ENCODE results near the gene CCDC187. TPM values are rescaled to one million over a fixed set of nuclear protein-coding genes. Genes with fewer than 3 reads are reported as not detected.

The CCDC187 gene
- total RNA-seq, 2 donors from 2014 or later = 0.04 to 0.09 TPM

GRCh38 chr9:136339173-136339957 lies 35.5 kb upstream of the CCDC187 start:
- no peaks in the 10 kb centered on the region for H3K9me3 ChIP-seq (ENCODE audit: control insufficient read depth, low read length)
- Mint-ChIP-seq H3K4me3 (no peak overlapping the region), H3K36me3 (ENCODE audit: low read depth) (no peaks in the 10 kb centered on the region), H3K9me3 (no peaks in the 10 kb centered on the region), H3K27me3 (ENCODE audit: insufficient read depth) (no peaks in the 10 kb centered on the region), H3K27ac (peak overlapping the region; percentile 68), H3K4me1 (peaks cover 3% of the 10 kb centered on the region)
- no peak overlapping the region for H3K27ac ChIP-seq (ENCODE audit: low read depth, low read length)
- H3K27me3 ChIP-seq (ENCODE audit: control insufficient read depth, insufficient read depth, low read length, poor library complexity, severe bottlenecking) = no peaks in the 10 kb centered on the region
- DNase-seq = peak; percentile 92
- peaks cover 6% of the 10 kb centered on the region for H3K4me1 ChIP-seq (ENCODE audit: control insufficient read depth, insufficient read depth, low read length)
- 61 to 70% methylated on average over 13 to 32 of the region's 32 CpGs for WGBS, 2 experiments (ENCODE audit: insufficient coverage in 1 of 2, insufficient read length in 1 of 2)
- H3K9ac ChIP-seq (ENCODE audit: extremely low read depth, low read length, poor library complexity, severe bottlenecking) = no peak overlapping the region
- peak; percentile 99 for TF ChIP-seq CTCF (conservative IDR thresholded peaks at IDR 0.05)
- no peaks in the 10 kb centered on the region for H3K36me3 ChIP-seq (ENCODE audit: control insufficient read depth, insufficient read depth, low read length)
- no peak overlapping the region for H3K4me3 ChIP-seq (ENCODE audit: low read length)

- Histone ChIP-seq H3K9ac (ENCODE audit: extremely low read depth, low read length, poor library complexity, severe bottlenecking) (no peak overlapping the region), H3K4me3 (ENCODE audit: low read length) (no peak overlapping the region), H3K9me3 (ENCODE audit: control insufficient read depth, low read length) (no peaks in the 10 kb centered on the region), H3K4me1 (ENCODE audit: control insufficient read depth, insufficient read depth, low read length) (peaks cover 6% of the 10 kb centered on the region), H3K27me3 (ENCODE audit: control insufficient read depth, insufficient read depth, low read length, poor library complexity, severe bottlenecking) (no peaks in the 10 kb centered on the region), H3K27ac (ENCODE audit: low read depth, low read length) (no peak overlapping the region), H3K36me3 (ENCODE audit: control insufficient read depth, insufficient read depth, low read length) (no peaks in the 10 kb centered on the region)
- Mint-ChIP-seq H3K9me3 (no peaks in the 10 kb centered on the region), H3K36me3 (ENCODE audit: low read depth) (no peaks in the 10 kb centered on the region), H3K27me3 (ENCODE audit: insufficient read depth) (no peaks in the 10 kb centered on the region), H3K27ac (no peak overlapping the region), H3K4me1 (peaks cover 3% of the 10 kb centered on the region), H3K4me3 (no peak overlapping the region)
- TF ChIP-seq CTCF (conservative IDR thresholded peaks at IDR 0.05) = no peak
- DNase-seq = no peak
- WGBS, 2 experiments (ENCODE audit: insufficient coverage in 1 of 2, insufficient read length in 1 of 2) = 96 to 98% methylated on average over 15 to 25 of the region's 25 CpGs
Measured at GRCh38 chr9:136338511-136338910, 34.6 kb upstream of the CCDC187 start.

- H3K4me3 Mint-ChIP-seq = no peak overlapping the region
- H3K36me3 ChIP-seq (ENCODE audit: control insufficient read depth, insufficient read depth, low read length) = no peaks in the 10 kb centered on the region
- no peak for TF ChIP-seq CTCF (conservative IDR thresholded peaks at IDR 0.05)
- H3K27ac Mint-ChIP-seq = no peak overlapping the region
- WGBS, 2 experiments (ENCODE audit: insufficient coverage in 1 of 2, insufficient read length in 1 of 2) = 93 to 96% methylated on average over 14 to 43 of the region's 43 CpGs
- no peaks in the 10 kb centered on the region for H3K9me3 Mint-ChIP-seq
- H3K4me1 ChIP-seq (ENCODE audit: control insufficient read depth, insufficient read depth, low read length) = no peaks in the 10 kb centered on the region
- no peak overlapping the region for H3K4me3 ChIP-seq (ENCODE audit: low read length)
- no peaks in the 10 kb centered on the region for H3K27me3 Mint-ChIP-seq (ENCODE audit: insufficient read depth)
- H3K9me3 ChIP-seq (ENCODE audit: control insufficient read depth, low read length) = no peaks in the 10 kb centered on the region
- H3K27me3 ChIP-seq (ENCODE audit: control insufficient read depth, insufficient read depth, low read length, poor library complexity, severe bottlenecking) = no peaks in the 10 kb centered on the region
- peaks cover 1% of the 10 kb centered on the region for H3K4me1 Mint-ChIP-seq
- no peak overlapping the region for H3K9ac ChIP-seq (ENCODE audit: extremely low read depth, low read length, poor library complexity, severe bottlenecking)
- H3K36me3 Mint-ChIP-seq (ENCODE audit: low read depth) = no peaks in the 10 kb centered on the region
- H3K27ac ChIP-seq (ENCODE audit: low read depth, low read length) = no peak overlapping the region
- DNase-seq = no peak
Measured at GRCh38 chr9:136337416-136338395, 33.8 kb upstream of the CCDC187 start.

Measured in endodermal cell (in vitro differentiated cells).